GM18502 (cell line): Measurements from ENCODE around the gene NT5C.
A peak's percentile ranks its signal among the peaks of the same experiment; 100 is the strongest.
"Not testable (repeated sequence)": the region's sequence is repeated elsewhere in the genome, so short reads cannot be mapped to it uniquely, and the experiment has no call there.

ENCODE experiments used
- ATAC-seq: cut with Tn5 transposase; IDR thresholded peaks from one replicate; pipeline ENCODE4 v1.9.1; 2021; ENCODE audit warnings: mild to moderate bottlenecking; ENCODE audit not compliant: unreplicated experiment, poor library complexity

The NT5C gene

DNA sequence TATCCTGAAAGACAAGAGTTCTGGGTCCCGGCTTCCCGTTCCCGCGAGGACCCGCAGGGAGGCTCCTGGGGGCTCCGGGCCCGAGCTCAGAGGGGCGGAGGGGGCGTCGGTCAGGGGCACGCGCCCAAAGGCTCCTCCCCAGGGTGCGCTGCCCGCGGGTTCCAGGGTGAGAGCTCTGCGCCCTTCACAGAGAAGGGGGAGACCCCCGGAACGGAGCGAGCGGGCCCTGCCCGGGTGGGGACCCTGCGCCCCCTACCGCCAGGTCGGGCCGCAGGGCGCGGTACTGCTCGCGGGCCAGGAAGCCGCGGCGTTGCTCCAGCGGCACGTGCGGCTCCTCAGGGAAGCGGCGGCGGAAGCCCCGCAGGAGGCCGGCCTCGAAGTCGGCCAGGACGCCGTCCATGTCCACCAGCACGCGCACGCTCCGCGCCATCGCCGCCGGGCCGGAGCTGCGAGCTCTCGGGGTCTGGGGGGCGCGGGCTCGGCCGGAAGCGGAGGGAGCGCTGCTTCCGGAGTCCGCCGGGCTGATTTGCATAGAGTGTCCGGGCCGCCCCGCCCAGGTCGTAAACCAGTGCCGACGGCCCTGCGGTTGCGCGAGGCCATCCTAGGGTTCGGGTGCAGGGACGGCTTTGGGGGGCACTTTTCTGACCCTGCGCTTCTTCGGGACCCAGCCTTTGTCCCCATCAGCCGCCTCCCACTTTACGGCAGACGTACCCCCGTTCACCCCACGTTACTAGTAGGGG is at the start of gene NT5C:
Gene NT5C, minus strand, starts transcription at position 465 of the 740 bp plus-strand sequence. Its CDS starts 35 bp downstream, at position 430.
- ATAC-seq = peak; percentile 86

DNA sequence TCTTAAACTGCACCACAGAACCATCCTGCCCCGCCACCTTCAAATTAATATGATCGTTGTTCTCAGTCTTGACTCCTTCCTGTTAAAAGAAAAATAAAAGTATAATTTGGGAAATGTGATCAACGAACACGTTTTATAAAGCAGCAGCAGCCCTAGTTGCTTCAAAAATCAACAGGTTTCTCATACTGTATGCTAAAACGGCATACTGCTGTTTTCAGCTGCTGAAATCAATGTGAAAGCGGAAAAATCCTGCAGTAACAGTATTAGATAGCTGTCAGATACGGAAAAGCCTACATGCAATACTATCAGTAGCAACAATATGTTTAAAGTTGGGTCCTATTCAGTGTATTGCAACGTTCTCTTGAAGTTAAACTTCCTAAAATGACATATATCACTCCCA is 49.6 kb upstream of the NT5C start:
- no peak for ATAC-seq

DNA sequence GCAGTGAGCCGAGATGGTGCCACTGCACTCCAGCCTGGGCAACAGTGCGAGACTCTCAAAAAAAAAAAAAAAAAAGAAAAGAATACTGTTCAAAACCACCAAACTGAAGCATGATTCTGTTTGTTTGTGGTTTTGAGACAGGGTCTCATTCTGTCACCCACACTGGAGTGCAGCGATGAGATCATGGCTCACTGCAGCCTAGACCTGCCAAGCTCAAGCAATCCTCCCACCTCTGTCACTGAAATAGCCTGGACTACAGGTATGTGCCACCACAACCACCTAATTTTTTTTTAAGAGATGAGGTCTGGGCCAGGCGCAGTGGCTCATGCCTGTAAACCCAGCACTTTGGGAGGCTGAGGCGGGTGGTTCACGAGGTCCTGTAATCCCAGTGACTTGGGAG is 46.9 kb upstream of the NT5C start:
- ATAC-seq = no peak

DNA sequence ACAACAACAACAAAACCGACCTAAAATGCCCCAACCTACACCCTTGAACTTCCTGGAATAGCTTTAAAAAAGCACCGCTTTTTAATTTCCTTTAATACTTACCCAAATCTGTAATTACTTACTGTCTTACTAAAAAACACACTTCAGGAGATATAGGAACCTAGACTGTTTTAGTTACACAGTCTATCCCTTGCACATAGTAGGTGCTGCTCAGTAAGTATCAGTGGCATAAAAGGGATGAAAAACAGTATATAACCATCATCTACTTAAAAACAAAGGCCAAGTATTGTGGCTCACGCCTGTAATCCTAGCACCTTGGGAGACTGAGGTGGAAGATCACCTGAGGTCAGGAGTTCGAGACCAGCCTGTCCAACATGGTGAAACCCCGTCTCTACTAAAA is 45.1 kb upstream of the NT5C start:
- no peak for ATAC-seq

DNA sequence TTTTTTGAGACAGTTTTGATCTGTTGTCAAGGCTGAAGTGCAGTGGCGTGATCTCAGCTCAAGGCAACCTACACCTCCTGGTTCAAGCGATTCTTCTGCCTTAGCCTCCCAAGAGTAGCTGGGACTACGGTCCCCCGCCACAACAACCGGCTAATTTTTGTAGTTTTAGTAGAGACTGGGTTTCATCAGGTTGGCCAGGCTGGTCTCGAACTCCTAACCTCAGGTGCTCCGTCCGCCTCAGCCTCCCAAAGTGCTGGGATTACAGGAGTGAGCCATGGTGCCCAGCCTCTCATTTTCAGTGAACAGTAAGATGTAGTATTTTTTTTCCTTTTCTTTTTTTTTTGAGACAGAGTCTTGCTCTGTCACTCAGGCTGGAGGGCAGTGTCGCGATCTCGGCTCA is 43.5 kb upstream of the NT5C start:
- ATAC-seq = no peak

DNA sequence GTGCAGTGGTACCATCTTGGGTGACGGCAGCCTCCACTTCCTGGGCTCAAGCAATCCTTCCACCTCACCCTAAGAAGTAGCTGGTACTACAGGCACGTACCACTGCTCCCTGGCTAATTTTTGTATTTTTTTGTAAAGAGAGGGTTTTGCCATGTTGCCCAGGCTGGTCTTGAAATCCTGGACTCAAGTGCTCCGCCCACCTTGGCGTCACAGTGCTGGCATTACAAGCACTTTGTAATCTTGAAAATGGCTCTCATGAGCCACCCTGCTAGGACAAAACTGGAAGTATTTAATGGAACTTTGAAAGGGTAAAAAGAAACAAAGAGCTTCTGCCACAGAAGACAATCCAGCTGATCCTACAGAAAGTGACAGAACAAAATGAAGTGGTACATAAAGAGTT is 42.0 kb upstream of the NT5C start:
- ATAC-seq = no peak

DNA sequence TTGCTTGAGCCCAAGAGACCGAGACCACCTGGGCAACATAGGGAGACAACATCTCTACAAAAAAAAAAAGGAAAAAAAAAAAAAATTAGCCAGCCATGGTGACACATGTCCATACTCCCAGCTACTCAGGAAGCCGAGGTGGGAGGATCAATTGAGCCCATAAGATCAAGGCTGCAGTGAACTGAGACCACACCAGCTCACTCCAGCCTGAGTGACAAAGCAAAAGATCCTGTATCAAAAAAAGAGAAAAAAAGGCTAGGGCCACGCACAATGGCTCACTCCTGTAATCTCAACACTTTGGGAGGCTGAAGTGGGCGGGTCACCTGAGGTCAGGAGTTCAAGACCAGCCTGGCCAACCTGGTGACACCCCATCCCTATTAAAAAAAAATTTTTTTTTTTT is 37.5 kb upstream of the NT5C start:
- ATAC-seq = no peak

DNA sequence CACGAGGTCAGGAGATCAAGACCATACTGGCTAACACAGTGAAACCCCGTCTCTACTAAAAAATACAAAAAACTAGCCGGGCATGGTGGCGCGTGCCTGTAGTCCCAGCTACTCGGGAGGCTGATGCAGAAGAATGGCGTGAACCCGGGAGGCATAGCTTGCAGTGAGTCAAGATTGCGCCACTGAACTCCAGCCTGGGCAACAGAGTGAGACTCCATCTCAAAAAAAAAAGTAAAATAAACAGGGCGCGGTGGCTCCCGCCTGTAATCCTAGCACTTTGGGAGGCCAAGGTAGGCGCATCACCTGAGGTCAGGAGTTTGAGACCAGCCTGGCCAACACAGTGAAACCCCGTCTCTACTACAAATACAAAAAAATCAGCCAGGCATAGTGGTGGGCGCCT is 33.1 kb upstream of the NT5C start:
- ATAC-seq = not testable (repeated sequence)

DNA sequence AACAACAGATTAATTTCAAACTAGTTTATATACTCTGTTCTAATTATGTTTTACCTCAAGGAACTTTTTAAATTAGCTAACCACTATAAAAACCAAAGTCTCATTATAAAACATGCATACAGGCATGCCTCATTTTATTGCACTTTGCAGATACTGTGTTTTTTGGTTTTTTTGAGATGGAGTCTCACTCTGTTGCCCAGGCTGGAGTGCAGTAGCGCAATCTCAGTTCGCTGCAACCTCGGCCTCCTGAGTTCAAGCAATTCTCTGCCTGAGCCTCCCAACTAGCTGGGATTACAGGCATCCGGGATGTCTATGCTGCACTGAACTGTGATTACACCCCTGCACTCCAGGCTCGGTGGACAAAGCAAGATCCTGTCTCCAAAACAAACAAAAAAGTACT is 31.5 kb upstream of the NT5C start:
- ATAC-seq = no peak

DNA sequence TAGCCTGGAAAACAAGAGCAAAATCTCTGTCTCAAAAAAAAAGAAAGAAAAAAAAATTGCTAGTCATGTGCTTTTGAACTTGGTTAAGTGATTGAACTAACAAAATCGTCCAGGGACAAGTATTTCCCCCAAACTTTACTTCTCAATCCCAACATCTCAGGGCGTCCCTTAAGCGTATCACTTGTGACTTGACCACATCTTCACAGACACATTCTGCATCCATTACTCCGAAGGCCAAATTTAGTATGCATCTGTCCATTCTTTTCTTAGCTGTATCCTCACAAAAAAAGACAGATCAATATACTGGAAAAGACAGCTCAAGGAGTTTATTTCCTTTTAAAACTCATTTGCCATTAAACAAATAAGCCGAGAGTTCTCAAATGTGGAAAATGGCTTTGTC is 28.7 kb upstream of the NT5C start:
- ATAC-seq = no peak

DNA sequence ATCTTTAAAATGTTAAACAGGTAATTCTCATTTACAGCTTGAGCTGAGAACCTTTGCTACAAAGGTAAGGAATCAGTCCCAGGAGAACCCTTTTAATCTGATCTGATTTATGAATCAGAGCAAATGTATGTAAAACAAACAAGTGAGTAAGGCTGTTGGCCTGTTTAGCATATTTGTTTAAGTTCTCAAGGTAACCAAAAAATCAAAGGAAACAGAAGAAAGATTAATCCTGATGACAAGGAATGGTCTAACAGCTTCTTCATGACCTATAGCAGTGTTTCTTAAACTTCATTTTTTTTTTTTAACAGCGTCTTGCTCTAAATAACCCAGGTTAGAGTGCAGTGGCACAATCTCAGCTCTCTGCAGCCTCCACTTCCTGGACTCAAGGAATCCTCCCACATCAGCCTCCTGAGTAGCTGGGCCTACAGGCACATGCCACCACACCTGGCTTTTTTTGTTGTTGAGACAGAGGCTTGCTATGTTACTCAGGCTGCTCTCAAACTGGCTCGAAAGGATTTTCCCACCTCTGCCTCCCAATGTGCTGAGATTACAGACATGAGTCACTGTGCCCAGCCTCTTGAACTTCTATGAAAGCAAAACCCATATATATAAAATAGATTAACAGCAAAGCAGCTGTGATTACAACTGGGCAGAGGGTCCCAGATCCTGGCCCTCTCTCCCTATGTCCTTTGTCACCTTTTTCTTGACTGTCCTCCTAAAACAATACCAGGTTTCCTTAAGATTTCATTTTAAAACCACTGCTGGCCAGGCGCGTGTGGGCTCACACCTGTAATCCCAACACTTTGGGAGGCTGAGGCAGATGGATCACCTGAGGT is 27.9 kb upstream of the NT5C start:
- ATAC-seq = no peak

DNA sequence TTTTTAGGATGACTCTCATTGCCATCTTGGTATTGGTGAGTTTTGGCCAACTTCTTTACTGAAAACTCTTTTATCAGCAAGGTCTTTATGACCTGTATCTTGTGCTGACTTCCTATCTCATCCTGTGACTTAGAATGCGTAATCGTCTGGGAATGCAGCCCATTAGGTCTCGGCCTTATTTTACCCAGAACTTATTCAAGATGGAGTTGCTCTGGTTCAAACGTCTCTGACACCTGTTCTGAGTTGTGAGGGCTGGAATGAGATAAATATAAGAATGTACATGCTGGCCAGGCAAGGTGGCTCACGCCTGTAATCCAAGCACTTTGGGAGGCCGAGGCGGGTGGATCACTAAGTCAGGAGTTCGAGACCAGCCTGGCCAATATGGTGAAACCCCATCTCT is 26.9 kb upstream of the NT5C start:
- ATAC-seq = not testable (repeated sequence)

DNA sequence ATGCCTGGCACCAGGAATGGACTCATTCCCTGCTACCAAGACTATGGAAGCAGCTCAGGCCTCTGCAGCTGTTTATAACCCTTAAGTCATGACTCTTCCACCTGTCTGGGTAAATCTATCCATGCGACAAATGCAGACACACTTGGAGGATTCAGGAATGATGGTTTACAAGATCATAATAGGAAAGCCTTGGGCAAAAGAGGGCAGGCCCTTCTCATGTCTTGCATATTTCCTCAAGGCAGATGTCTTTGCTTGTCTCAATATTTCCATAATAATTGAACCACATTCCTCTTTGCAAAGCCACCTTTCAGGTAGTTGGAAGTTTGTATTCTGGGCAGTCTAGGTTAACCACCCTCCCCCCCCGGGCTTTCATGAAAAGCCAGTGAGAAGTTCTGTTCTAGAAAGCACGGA is 23.7 kb upstream of the NT5C start:
- no peak for ATAC-seq

DNA sequence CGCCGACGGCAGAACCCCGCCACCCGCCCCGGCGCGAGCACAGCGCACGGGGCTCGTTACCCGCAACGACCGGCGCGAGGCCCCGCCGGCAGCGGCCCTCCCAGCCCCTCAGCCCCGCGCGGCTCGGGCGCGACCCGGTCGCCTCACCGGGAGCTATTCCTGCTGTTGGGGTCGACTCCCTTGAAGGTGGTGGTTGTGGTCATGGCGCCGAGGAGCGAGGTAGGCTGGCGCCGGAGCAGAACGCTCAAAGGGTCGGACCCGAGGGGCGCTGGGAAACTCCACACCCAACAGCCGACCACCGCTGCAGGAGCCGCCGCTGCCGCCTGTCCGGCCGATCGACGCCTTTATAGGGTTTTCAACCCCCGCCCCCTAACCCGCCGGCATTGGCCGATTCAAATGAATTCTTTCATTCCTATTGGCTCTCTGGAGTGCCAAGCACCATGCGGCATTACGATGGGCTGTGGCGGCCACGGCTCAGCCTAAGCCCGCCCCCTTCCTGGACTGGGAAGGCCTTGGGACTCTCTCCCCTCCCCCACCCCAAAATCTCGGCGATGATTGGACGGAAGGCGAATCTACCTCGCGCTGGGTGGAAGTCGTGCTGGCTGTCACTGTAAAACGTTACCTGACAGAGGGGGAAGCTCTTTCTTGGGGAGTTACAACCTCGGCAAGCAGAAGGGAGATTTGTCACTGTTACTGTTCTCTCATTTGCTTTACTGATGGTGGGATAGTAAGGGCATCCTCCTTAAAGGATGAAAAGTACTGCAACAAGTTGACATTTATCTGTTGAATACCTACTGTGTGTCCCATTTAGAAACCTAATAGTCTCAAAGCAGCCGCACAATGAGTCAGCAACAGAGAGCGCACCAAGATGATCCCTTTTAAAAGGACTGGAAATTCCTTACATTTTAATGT is 22.9 kb upstream of the NT5C start, which contains the start of gene JPT1:
Gene JPT1, minus strand, starts transcription at position 318 of the 912 bp plus-strand sequence. Its CDS starts 115 bp downstream, at position 203.
- peak; percentile 91 for ATAC-seq

DNA sequence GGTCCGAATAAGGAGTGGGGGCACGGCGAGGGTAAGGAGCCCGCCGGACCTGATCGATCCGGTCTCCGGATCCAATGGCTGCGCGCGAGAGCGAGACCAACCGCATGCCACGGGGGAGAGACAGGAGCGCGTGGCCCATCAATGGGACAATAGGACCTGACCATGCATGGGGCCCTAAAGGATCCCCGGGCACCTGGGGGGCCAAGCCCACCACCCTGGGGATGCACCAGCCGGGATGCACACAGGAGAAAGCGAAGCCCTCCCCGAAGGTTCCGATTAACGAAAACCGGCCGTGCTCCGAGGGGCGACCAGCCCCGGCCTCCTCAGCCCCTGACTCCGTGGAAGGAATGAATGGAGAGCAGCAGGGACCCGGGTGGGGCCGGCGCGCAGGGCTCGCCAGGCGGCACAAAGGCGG is 22.2 kb upstream of the NT5C start:
- peak; percentile 19 for ATAC-seq

DNA sequence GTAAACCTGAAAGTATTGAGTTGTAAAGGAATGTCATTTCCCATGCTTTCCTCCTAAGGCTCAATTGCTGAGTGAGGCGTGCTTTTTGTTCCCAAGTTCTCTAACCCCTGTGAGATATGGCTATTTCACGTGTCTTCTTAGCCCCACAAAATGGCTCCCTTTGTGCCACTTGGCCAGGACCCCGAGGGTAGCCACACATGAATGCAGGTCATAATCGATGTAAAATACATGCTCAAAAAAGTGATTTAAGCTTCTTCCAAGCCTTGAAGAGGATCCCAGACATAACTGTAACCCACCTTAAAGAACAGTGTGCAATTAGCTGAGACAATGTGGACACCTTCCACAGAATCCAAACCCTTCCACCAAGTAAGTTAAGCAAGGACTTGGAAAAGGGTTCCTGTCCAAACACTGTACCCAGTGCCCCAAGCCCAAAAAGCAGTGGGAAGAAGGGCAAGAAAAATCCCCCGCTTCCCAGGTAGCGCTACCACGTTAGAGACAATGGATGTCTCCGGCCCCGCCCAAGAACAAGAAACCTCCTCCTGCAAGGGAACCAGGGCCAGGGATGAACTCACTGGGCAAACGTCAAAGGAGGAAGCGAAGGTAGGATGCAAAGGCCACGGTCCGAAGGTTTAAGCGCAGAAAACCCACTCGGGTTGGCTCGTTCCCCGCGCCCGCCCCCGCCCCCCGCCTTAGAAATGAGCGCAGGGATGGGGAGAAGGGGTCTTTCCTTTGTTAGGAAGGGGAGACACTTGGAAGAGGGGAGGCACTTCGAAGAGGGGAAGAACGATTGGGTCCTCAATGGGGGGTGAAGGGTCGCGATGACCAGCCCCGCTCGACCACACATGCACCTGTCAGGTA is 21.6 kb upstream of the NT5C start:
- no peak for ATAC-seq

DNA sequence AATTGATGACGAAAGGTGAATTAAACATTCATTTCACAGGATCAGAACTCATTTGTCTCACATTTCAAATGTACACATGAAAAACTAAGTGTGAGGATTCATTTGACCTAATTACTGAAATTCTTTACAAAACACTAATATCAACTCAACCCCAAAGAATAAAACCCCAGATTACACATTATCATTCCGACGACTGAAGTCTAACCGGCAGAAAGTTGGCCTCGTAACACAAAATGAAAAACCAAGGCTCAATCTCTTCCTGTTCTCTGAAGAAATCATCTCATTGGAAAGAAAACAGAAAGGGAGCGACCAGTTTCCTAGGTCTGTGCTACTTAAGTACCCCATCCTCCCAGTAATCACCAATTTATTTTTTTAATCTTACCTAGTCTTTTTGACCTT is 21.0 kb upstream of the NT5C start:
- no peak for ATAC-seq

DNA sequence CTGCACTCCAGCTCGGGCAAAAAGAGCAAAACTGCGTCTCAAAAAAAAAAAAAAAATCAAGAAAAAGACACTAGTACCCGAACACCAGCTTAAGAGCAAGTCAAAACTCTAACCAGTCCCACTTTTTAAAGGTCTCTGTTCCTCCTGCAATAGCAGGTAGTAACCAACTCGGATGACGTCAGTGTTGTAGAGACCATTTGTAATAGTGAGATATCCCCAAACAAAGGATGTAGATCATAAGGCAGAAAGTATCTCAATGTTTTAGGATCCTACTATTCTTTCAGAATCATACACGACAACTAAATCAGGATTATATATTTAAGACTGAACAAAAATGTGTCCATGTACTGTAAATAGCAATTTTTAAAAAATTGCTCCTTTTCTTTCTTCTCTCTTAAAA is 20.4 kb upstream of the NT5C start:
- no peak for ATAC-seq

DNA sequence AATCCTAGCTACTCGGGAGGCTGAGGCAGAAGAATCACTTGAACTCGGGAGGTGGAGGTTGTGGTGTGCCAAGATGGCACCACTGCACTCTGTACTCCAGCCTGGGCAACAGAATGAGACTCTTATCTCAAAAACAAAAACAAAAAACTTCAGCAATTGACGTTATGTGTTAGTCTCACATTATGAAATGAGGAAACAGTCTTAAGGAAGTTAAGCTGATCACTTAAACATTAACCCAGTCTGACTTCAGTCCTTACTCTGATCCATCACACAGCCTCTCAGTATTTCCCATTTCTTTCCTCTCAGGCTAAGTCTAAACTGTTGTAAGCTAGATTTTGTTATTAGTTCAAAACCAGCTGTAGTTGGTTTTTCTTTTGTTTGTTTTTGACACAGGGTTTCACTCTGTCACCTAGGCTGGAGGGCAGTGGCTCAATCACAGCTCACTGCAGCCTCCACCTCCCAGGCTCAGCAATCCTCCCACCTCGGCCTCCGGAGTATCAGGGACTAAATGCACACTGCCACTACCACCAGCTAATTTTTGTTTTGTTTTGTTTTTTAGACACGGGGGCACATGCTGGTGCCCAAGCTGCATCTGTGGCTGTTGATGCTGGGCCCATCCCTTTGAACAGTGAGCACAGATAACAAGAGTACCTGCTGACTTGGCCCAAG is 16.5 kb upstream of the NT5C start:
- no peak for ATAC-seq
